Chondrocyte (in vitro differentiated cells): ENCODE measurements around the gene HIBADH. TPM values are rescaled to one million over a fixed set of nuclear protein-coding genes. Genes with fewer than 3 reads are reported as not detected.

Experiments used
- DNase-seq: peaks from one replicate; pipeline ENCODE4 v3.0.0; 2021; ENCODE audit warnings: mixed read lengths, low spot score
- H3K27ac Mint-ChIP-seq: one replicate; pipeline ENCODE4 v1.8.0; 2021; ENCODE audit warnings: mild to moderate bottlenecking, moderate library complexity, mixed read lengths; ENCODE audit not compliant: unreplicated experiment
- H3K27me3 Mint-ChIP-seq: 2 replicates; pipeline ENCODE4 v1.8.0; 2021; ENCODE audit warnings: low read depth, mixed read lengths
- H3K36me3 Mint-ChIP-seq: 2 replicates; pipeline ENCODE4 v1.8.0; 2021; ENCODE audit warnings: low read depth, mixed read lengths
- H3K4me1 Mint-ChIP-seq: 2 replicates; pipeline ENCODE4 v1.8.0; 2021; ENCODE audit warnings: low read depth, mild to moderate bottlenecking, mixed read lengths
- H3K4me3 Mint-ChIP-seq: one replicate; pipeline ENCODE4 v1.8.0; 2021; ENCODE audit warnings: mild to moderate bottlenecking, moderate library complexity, mixed read lengths; ENCODE audit not compliant: unreplicated experiment
- H3K9me3 Mint-ChIP-seq: 2 replicates; pipeline ENCODE4 v1.8.0; 2021; ENCODE audit warnings: low read depth, mixed read lengths
- CTCF ChIP-seq: fragments of 200-600 bp; sonication (generic); IDR thresholded peaks from 2 replicates; pipeline ENCODE4 v1.5.0; 2021; ENCODE audit warnings: antibody characterized with exemption, mild to moderate bottlenecking, moderate library complexity
- total RNA-seq: library from RNA; stranded (reverse); gene quantifications from 3 replicates; pipeline ENCODE4 v1.2.1, GENCODE V29; 2021

Gene HIBADH
- total RNA-seq, 1 donor from 2014 or later, result 20.6 TPM

DNA sequence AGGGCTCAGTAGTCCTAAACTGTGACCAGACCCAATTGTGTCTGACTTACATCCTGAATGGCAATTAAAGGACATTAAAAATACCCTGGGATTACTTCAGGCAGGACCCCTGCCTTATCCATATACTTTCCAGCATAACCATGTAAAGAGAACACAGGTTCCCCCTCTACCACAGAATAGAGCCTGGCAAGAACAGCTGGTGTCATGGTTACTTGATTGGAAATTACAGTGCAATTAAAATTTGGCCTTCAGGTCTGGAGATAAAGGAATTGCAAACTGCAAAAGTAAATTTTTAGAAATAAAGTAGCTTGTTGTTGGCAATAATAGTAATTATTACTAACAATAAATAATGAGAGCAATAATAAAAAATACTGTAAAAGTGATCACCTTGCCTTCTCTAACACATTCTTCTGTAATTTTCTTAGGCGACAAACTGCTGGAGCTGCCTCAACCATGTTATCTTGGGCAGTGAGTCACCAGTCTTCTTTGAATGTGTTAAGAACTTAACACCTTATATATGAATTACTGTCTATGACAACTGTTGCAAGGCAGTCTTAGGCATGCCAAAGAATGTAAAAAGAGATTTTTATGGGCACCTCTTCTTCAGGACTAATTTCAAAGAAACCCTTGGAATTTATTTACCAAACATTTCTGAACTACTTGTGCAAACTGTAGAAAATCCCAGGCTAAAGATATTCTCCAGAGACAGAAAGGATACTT lies 53.7 kb downstream of the HIBADH start:
- no peak for DNase-seq

GRCh38 chr7:27607210-27607606 lies 55.5 kb downstream of the HIBADH start:
- no peaks in the 10 kb centered on the region for H3K27me3 Mint-ChIP-seq
- no peak overlapping the region for H3K4me3 Mint-ChIP-seq
- H3K27ac Mint-ChIP-seq, result no peak overlapping the region
- H3K9me3 Mint-ChIP-seq, result no peaks in the 10 kb centered on the region
- TF ChIP-seq CTCF, result no peak
- DNase-seq, result no peak
- peaks cover 21% of the 10 kb centered on the region for H3K4me1 Mint-ChIP-seq
- no peaks in the 10 kb centered on the region for H3K36me3 Mint-ChIP-seq

More for the DNA sequence above, 53.7 kb downstream of the HIBADH start:
- no peaks in the 10 kb centered on the region for H3K9me3 Mint-ChIP-seq
- H3K4me3 Mint-ChIP-seq, result no peak overlapping the region
- no peaks in the 10 kb centered on the region for H3K27me3 Mint-ChIP-seq
- H3K27ac Mint-ChIP-seq, result peak overlapping the region; percentile 27
- H3K4me1 Mint-ChIP-seq, result peaks cover 21% of the 10 kb centered on the region
- TF ChIP-seq CTCF, result no peak
- H3K36me3 Mint-ChIP-seq, result no peaks in the 10 kb centered on the region

- no peak for DNase-seq
- no peak for TF ChIP-seq CTCF
- Mint-ChIP-seq H3K9me3 (no peaks in the 10 kb centered on the region), H3K4me3 (no peak overlapping the region), H3K27ac (peak overlapping the region; percentile 22), H3K27me3 (no peaks in the 10 kb centered on the region), H3K4me1 (peaks cover 21% of the 10 kb centered on the region), H3K36me3 (no peaks in the 10 kb centered on the region)
Measured at GRCh38 chr7:27606270-27607209, 56.1 kb downstream of the HIBADH start.

DNA sequence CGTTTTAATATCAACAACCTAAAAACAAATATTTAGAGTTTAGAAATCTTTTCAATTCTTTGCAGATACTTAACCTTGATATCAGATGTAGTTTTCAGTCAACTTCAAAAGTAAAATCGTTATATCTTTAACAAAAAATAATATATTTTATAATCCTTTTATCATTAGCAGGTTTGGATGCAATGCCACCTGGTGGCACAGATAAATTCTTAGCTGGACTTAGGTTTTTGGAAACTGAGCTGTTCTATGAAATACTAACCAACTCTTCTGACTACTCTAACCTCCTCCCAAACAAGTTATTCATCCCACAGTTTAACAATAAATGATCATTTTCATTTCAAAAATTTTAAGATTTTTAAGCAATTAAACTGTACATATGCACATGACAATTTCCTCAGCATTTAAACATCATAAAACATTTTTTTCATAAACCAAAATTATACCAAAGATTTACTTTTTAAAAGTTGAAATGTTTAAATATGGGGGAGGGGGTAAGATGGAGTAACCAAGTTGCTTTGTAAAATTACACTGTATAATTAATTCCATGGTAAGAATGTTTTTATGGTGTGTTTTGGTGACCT lies 56.9 kb downstream of the HIBADH start:
- no peak for DNase-seq
- Mint-ChIP-seq H3K27ac (no peak overlapping the region), H3K27me3 (no peaks in the 10 kb centered on the region), H3K9me3 (no peaks in the 10 kb centered on the region), H3K4me1 (peaks cover 21% of the 10 kb centered on the region), H3K4me3 (no peak overlapping the region), H3K36me3 (no peaks in the 10 kb centered on the region)
- TF ChIP-seq CTCF, result peak; percentile 85

GRCh38 chr7:27605283-27605682 lies 57.4 kb downstream of the HIBADH start:
- H3K27me3 Mint-ChIP-seq, result no peaks in the 10 kb centered on the region
- no peak overlapping the region for H3K4me3 Mint-ChIP-seq
- no peak for DNase-seq
- no peak overlapping the region for H3K27ac Mint-ChIP-seq
- no peaks in the 10 kb centered on the region for H3K9me3 Mint-ChIP-seq
- no peaks in the 10 kb centered on the region for H3K36me3 Mint-ChIP-seq
- H3K4me1 Mint-ChIP-seq, result peaks cover 21% of the 10 kb centered on the region
- TF ChIP-seq CTCF, result no peak
